OCI-LY7 (cell line): ENCODE data around the gene PPP2R3B. TPM values are rescaled to one million over a fixed set of nuclear protein-coding genes. Genes with fewer than 3 reads are reported as not detected.

ENCODE experiments used
- BruUV-seq: library from RNA; stranded (reverse); fragments of 400-500 nt; replicated peaks from 2 replicates; lab custom pipeline; 2021; lab: Mats Ljungman, UMichigan
- CTCF ChIA-PET: fragments of 300-600 bp; sonication (Branson Sonifier 250); formaldehyde crosslinking; loops from one replicate; lab custom pipeline; 2022; ENCODE audit warnings: antibody characterized with exemption; ENCODE audit not compliant: unreplicated experiment; lab: Charles Lee
- POLR2A ChIA-PET: fragments of 300-600 bp; sonication (Branson Sonifier 250); formaldehyde crosslinking; loops from one replicate; lab custom pipeline; 2022; ENCODE audit warnings: antibody characterized with exemption; lab: Charles Lee
- DNase-seq: peaks from one replicate; pipeline ENCODE4 v3.0.0-alpha.2; 2015; ENCODE audit warnings: low spot score
- H2AFZ ChIP-seq: fragments of 200-600 bp; sonication (generic), shearing (Covaris generic); 2 replicates; pipeline ENCODE4 v1.6.1; 2014; ENCODE audit warnings: mild to moderate bottlenecking, antibody characterized with exemption, low read length, moderate library complexity
- H3K27ac ChIP-seq: fragments of 200-600 bp; sonication (generic); 2 replicates; pipeline ENCODE4 v1.5.1; 2014; ENCODE audit warnings: mixed run types, low read depth, mild to moderate bottlenecking, moderate library complexity, low read length, inconsistent platforms; ENCODE audit not compliant: poor library complexity, severe bottlenecking
- H3K36me3 ChIP-seq: fragments of 200-600 bp; sonication (generic); 2 replicates; pipeline ENCODE4 v1.6.1; 2014; ENCODE audit warnings: mild to moderate bottlenecking, antibody characterized with exemption, low read length, moderate library complexity, mixed read lengths; ENCODE audit not compliant: insufficient read depth
- H3K4me1 ChIP-seq: fragments of 200-600 bp; sonication (generic); 2 replicates; pipeline ENCODE4 v1.5.1; 2014; ENCODE audit warnings: mild to moderate bottlenecking, low read length; ENCODE audit not compliant: insufficient read depth, poor library complexity, severe bottlenecking
- H3K4me2 ChIP-seq: fragments of 200-600 bp; sonication (generic); 2 replicates; pipeline ENCODE4 v1.6.1; 2014; ENCODE audit warnings: mild to moderate bottlenecking, low read length
- H3K4me3 ChIP-seq: fragments of 200-600 bp; sonication (generic); 2 replicates; pipeline ENCODE4 v1.5.1; 2014; ENCODE audit warnings: mild to moderate bottlenecking, low read depth, low read length; ENCODE audit not compliant: poor library complexity, severe bottlenecking
- H3K79me2 ChIP-seq: fragments of 200-600 bp; sonication (generic); 2 replicates; pipeline ENCODE4 v1.6.1; 2016; ENCODE audit warnings: low read depth, mild to moderate bottlenecking, low read length, moderate library complexity, mixed read lengths; ENCODE audit not compliant: insufficient read depth
- H3K9me2 ChIP-seq: fragments of 200-600 bp; sonication (generic); 2 replicates; pipeline ENCODE4 v1.6.1; 2016; ENCODE audit warnings: mild to moderate bottlenecking, low read length, mixed read lengths; ENCODE audit not compliant: insufficient read depth
- H3K9me3 ChIP-seq: fragments of 200-600 bp; sonication (generic); 2 replicates; pipeline ENCODE4 v1.6.1; 2014; ENCODE audit warnings: mild to moderate bottlenecking, mixed run types, low read length, mixed read lengths
- H4K20me1 ChIP-seq: fragments of 200-600 bp; sonication (generic); 2 replicates; pipeline ENCODE4 v1.6.1; 2014; ENCODE audit warnings: mild to moderate bottlenecking, antibody characterized with exemption, low read length, moderate library complexity, mixed read lengths; ENCODE audit not compliant: insufficient read depth
- CTCF ChIP-seq: fragments of 200-600 bp; sonication (generic); conservative IDR thresholded peaks from 2 replicates; pipeline ENCODE4 v1.5.1; 2014; ENCODE audit warnings: mild to moderate bottlenecking, antibody characterized with exemption, low read length, moderate library complexity, mixed read lengths
- EZH2phosphoT487 ChIP-seq: fragments of 200-600 bp; sonication (generic); IDR thresholded peaks from 2 replicates; pipeline ENCODE4 v1.6.1; 2018; ENCODE audit warnings: low read depth, borderline replicate concordance, mild to moderate bottlenecking, mixed run types, antibody characterized with exemption, low read length, moderate library complexity, mixed read lengths
- intact Hi-C: fragments of 100-400 bp; cut with micrococcal nuclease; formaldehyde crosslinking; loops from one replicate; pipeline ENCODE4 v1.10.0; 2022; ENCODE audit not compliant: unreplicated experiment
- total RNA-seq, 2 experiments: library from RNA; depleted of rRNA in 1 of 2; stranded (reverse); fragments of >200 nt in 1 of 2; shearing (Covaris generic) in 1 of 2; gene quantifications; 2 replicates each; pipeline ENCODE4 v1.2.3, GENCODE V29; 2014 to 2022

Gene PPP2R3B
- total RNA-seq, 2 experiments from 2014 or later, result 270 to 342 TPM

DNA sequence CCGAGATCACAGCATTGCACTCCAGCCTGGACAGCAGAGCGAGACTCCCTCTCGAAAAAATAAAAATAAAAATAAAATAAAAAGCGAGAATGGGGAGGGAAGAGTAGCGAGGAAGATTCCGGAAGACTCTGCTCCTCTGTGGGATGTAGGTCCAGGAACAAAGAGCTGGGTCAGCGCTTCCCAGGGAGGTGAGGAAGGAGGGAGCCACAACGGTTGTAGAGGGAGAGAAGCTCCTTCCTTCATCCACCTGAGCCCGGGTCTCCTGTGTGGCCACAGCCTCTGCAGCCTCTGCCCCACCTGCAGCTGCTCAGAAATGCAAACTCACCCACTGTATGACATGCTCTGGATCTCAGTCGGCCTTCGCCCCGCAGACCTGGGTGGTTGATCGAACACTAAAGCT, 3.8 kb upstream of the PPP2R3B start:
- no peaks in the 10 kb centered on the region for H4K20me1 ChIP-seq
- H2AFZ ChIP-seq, result no peak overlapping the region
- peaks cover 9% of the 10 kb centered on the region for H3K4me1 ChIP-seq
- H3K4me3 ChIP-seq, result no peak overlapping the region
- POLR2A ChIA-PET, result no interaction called here
- no peak overlapping the region for H3K27ac ChIP-seq
- H3K36me3 ChIP-seq, result no peaks in the 10 kb centered on the region
- intact Hi-C loops, result no loop called here
- H3K79me2 ChIP-seq, result peaks cover 14% of the 10 kb centered on the region
- CTCF ChIA-PET, result no interaction called here
- no peak for DNase-seq
- no peaks in the 10 kb centered on the region for H3K9me2 ChIP-seq
- BruUV-seq, result no TSS peak
- H3K9me3 ChIP-seq, result no peaks in the 10 kb centered on the region
- H3K4me2 ChIP-seq, result no peak overlapping the region
- TF ChIP-seq EZH2phosphoT487 (no peak), CTCF (no peak)

DNA sequence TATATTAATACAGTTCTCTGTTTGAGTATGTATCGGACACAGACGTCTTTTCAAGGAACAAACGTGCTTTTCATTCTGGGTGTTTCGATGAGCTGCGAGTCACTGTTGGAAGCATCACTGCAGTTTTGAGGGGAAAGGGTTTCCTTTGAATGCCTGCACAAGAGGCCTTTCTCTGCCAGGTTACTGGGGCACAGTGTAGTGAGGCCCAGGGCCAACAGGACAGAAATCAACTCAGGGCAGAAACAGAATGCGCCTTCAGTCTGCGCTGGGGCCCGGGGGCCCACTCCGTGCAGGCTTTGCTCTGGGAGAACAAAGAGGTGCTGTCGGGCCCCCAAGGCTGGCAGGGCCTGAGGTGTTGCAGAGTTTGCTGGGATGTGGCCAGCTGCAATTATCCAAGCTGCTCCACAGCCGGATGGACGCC, 2.3 kb upstream of the PPP2R3B start:
- no peak overlapping the region for H3K4me2 ChIP-seq

More for the DNA sequence above, 2.3 kb upstream of the PPP2R3B start:
- no peaks in the 10 kb centered on the region for H3K9me2 ChIP-seq
- no peak overlapping the region for H3K4me3 ChIP-seq
- ChIA-PET POLR2A (no interaction called here), CTCF (no interaction called here)
- peaks cover 23% of the 10 kb centered on the region for H3K4me1 ChIP-seq
- peaks cover 4% of the 10 kb centered on the region; the same call in 1 of the 2 replicates for H3K36me3 ChIP-seq
- no peaks in the 10 kb centered on the region for H4K20me1 ChIP-seq
- intact Hi-C loops, result no loop called here
- H3K79me2 ChIP-seq, result peaks cover 22% of the 10 kb centered on the region
- TF ChIP-seq CTCF (no peak), EZH2phosphoT487 (no peak)
- BruUV-seq, result no TSS peak
- DNase-seq, result no peak
- H2AFZ ChIP-seq, result no peak overlapping the region
- no peak overlapping the region for H3K27ac ChIP-seq
- H3K9me3 ChIP-seq, result no peaks in the 10 kb centered on the region
